ENCODE measurements around the gene ADAMTSL3. TPM values are rescaled to one million over a fixed set of nuclear protein-coding genes. Genes with fewer than 3 reads are reported as not detected.

ADAMTSL3 gene
- total RNA-seq, 4 donors from 2014 or later = 2.0 to 11.3 (median 3.8) TPM

- H3K9me3 ChIP-seq = no peaks in the 10 kb centered on the region
- WGBS = 85% methylated on average over 6 of the region's 6 CpGs
- H3K4me1 ChIP-seq = peaks cover 23% of the 10 kb centered on the region
- no peak for TF ChIP-seq POLR2A (IDR thresholded peaks at IDR 0.05)
- no peak for TF ChIP-seq CTCF (IDR thresholded peaks at IDR 0.05)
- no peak for TF ChIP-seq POLR2AphosphoS5 (IDR thresholded peaks at IDR 0.05)
- no peak for TF ChIP-seq EP300 (IDR thresholded peaks at IDR 0.05)
- peaks cover 47% of the 10 kb centered on the region for H3K27me3 ChIP-seq
- no peak overlapping the region for H3K27ac ChIP-seq
- H3K36me3 ChIP-seq = no peaks in the 10 kb centered on the region
- no peak overlapping the region for H3K4me3 ChIP-seq
- no peak for DNase-seq (ENCODE audit: low spot score in 2 of 2)
Measured at GRCh38 chr15:83651541-83651940, 2.4 kb upstream of the ADAMTSL3 start.

- H3K27ac ChIP-seq = no peak overlapping the region
- TF ChIP-seq POLR2AphosphoS5 (IDR thresholded peaks at IDR 0.05) (no peak), EP300 (IDR thresholded peaks at IDR 0.05) (no peak), CTCF (IDR thresholded peaks at IDR 0.05) (no peak), POLR2A (IDR thresholded peaks at IDR 0.05) (no peak)
- H3K27me3 ChIP-seq = peaks cover 47% of the 10 kb centered on the region
- H3K36me3 ChIP-seq = no peaks in the 10 kb centered on the region
- H3K4me1 ChIP-seq = peaks cover 23% of the 10 kb centered on the region
- H3K4me3 ChIP-seq = no peak overlapping the region
- DNase-seq (ENCODE audit: low spot score in 2 of 2) = no peak
- no peaks in the 10 kb centered on the region for H3K9me3 ChIP-seq
- WGBS = 65% methylated on average over 5 of the region's 5 CpGs
Measured at GRCh38 chr15:83652626-83653204, 1.2 kb upstream of the ADAMTSL3 start.

- H3K4me3 ChIP-seq = peak overlapping the region; percentile 46
- H3K27ac ChIP-seq = no peak overlapping the region
- H3K36me3 ChIP-seq = no peaks in the 10 kb centered on the region
- DNase-seq (ENCODE audit: low spot score in 2 of 2) = no peak
- TF ChIP-seq CTCF (IDR thresholded peaks at IDR 0.05) (no peak), POLR2AphosphoS5 (IDR thresholded peaks at IDR 0.05) (no peak), POLR2A (IDR thresholded peaks at IDR 0.05) (no peak), EP300 (IDR thresholded peaks at IDR 0.05) (no peak)
- no peaks in the 10 kb centered on the region for H3K9me3 ChIP-seq
- H3K4me1 ChIP-seq = peaks cover 23% of the 10 kb centered on the region
- peaks cover 47% of the 10 kb centered on the region for H3K27me3 ChIP-seq
- WGBS = 14% methylated on average over 4 of the region's 18 CpGs
Measured at GRCh38 chr15:83653288-83653638, 660 bp upstream of the ADAMTSL3 start.

GRCh38 chr15:83654379-83655236, 685 bp downstream of the ADAMTSL3 start:
- Histone ChIP-seq H3K36me3 (no peaks in the 10 kb centered on the region), H3K4me1 (peaks cover 23% of the 10 kb centered on the region), H3K27me3 (peaks cover 45% of the 10 kb centered on the region), H3K4me3 (peak overlapping the region; percentile 46), H3K9me3 (no peaks in the 10 kb centered on the region), H3K27ac (no peak overlapping the region)
- DNase-seq (ENCODE audit: low spot score in 2 of 2) = no peak
- 13% methylated on average over 28 of the region's 67 CpGs for WGBS
- TF ChIP-seq EP300 (IDR thresholded peaks at IDR 0.05) = no peak
- TF ChIP-seq POLR2A (IDR thresholded peaks at IDR 0.05) = no peak
- no peak for TF ChIP-seq POLR2AphosphoS5 (IDR thresholded peaks at IDR 0.05)
- TF ChIP-seq CTCF (IDR thresholded peaks at IDR 0.05) = no peak

- Histone ChIP-seq H3K27me3 (peaks cover 40% of the 10 kb centered on the region), H3K27ac (no peak overlapping the region), H3K4me1 (peaks cover 23% of the 10 kb centered on the region), H3K4me3 (no peak overlapping the region), H3K36me3 (no peaks in the 10 kb centered on the region), H3K9me3 (no peaks in the 10 kb centered on the region)
- TF ChIP-seq CTCF (IDR thresholded peaks at IDR 0.05) (no peak), POLR2A (IDR thresholded peaks at IDR 0.05) (no peak), EP300 (IDR thresholded peaks at IDR 0.05) (no peak), POLR2AphosphoS5 (IDR thresholded peaks at IDR 0.05) (no peak)
- DNase-seq (ENCODE audit: low spot score in 2 of 2) = no peak
- WGBS = 62% methylated on average over 8 of the region's 8 CpGs
Measured at GRCh38 chr15:83655237-83655616, 1.3 kb downstream of the ADAMTSL3 start.

All from suprapubic skin (tissue), 4 donors.